ENCODE data around the gene CRTAP. TPM values are rescaled to one million over a fixed set of nuclear protein-coding genes. Genes with fewer than 3 reads are reported as not detected.

The CRTAP gene
- total RNA-seq, 1 experiment from 2014 or later, result 179 TPM

DNA sequence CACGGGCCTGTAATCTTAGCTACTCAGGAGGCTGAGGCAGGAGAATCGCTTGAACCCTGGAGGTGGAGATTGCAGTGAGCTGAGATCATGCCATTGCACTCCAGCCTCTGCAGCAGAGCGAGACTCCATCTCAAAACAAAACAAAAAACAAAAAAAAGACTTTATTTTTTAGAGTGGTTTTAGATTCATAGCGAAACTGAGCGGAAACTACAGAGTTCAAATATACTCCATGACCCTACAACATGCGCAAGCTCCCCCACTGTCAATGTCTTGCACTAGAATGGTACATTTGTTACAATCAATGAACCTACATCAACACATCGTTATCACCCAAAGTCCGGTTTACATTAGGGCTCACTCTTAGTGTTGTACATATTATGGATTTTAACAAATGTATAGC, 2.2 kb upstream of the CRTAP start:
- Mint-ChIP-seq H3K36me3 (ENCODE audit: insufficient read depth, unreplicated experiment) (no peaks in the 10 kb centered on the region), H3K4me1 (ENCODE audit: insufficient read depth, unreplicated experiment) (peaks cover 6% of the 10 kb centered on the region), H3K27ac (ENCODE audit: low read depth, unreplicated experiment) (no peak overlapping the region), H3K27me3 (ENCODE audit: insufficient read depth, unreplicated experiment) (no peaks in the 10 kb centered on the region), H3K4me3 (ENCODE audit: unreplicated experiment) (no peak overlapping the region), H3K9me3 (ENCODE audit: unreplicated experiment) (no peaks in the 10 kb centered on the region)
- POLR2A ChIA-PET, result interaction anchor here (0.9 to 1.2 kb wide), 2 partner anchors 14 to 323 kb away, joined by 3 to 4 read pairs; no protein-coding TSS in a partner anchor
- CTCF ChIA-PET, result interaction anchor here (0.7 to 1.6 kb wide), 3 partner anchors 14 to 261 kb away, joined by 3 to 5 read pairs (median 4); no protein-coding TSS in a partner anchor
- intact Hi-C loops (cut with micrococcal nuclease), result no loop called here
- TF ChIP-seq, protein P1, sequence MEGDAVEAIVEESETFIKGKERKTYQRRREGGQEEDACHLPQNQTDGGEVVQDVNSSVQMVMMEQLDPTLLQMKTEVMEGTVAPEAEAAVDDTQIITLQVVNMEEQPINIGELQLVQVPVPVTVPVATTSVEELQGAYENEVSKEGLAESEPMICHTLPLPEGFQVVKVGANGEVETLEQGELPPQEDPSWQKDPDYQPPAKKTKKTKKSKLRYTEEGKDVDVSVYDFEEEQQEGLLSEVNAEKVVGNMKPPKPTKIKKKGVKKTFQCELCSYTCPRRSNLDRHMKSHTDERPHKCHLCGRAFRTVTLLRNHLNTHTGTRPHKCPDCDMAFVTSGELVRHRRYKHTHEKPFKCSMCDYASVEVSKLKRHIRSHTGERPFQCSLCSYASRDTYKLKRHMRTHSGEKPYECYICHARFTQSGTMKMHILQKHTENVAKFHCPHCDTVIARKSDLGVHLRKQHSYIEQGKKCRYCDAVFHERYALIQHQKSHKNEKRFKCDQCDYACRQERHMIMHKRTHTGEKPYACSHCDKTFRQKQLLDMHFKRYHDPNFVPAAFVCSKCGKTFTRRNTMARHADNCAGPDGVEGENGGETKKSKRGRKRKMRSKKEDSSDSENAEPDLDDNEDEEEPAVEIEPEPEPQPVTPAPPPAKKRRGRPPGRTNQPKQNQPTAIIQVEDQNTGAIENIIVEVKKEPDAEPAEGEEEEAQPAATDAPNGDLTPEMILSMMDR (IDR thresholded peaks at IDR 0.05; ENCODE audit: unreplicated experiment), result no peak
- BruUV-seq (replicated peaks), result no TSS peak
- no peak for DNase-seq (ENCODE audit: unreplicated experiment)

DNA sequence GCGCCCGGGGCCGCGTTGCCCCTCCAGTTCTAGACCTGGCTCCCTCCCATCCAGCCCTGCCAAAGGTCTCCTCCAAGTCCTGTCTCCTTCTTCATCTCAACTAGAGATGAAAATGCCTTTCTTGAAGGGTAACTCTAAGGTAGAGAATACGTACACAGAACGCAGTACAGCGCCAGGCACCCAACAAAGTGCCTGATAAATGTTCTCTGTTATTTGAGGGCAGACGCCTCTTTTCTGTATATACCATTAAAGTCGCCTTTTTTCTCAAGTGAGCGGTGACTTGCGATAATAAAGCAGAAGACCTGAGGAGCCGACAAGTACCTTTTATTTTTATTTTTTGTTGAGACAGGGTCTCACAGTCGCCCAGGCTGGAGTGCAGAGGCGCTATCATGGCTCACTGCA, 809 bp downstream of the CRTAP start:
- BruUV-seq (replicated peaks), result no TSS peak
- TF ChIP-seq, protein P1 (IDR thresholded peaks at IDR 0.05; ENCODE audit: unreplicated experiment), result no peak
- Mint-ChIP-seq H3K4me3 (ENCODE audit: unreplicated experiment) (peak overlapping the region; percentile 83), H3K36me3 (ENCODE audit: insufficient read depth, unreplicated experiment) (peaks cover 16% of the 10 kb centered on the region), H3K27ac (ENCODE audit: low read depth, unreplicated experiment) (peak overlapping the region; percentile 79), H3K9me3 (ENCODE audit: unreplicated experiment) (no peaks in the 10 kb centered on the region), H3K27me3 (ENCODE audit: insufficient read depth, unreplicated experiment) (no peaks in the 10 kb centered on the region), H3K4me1 (ENCODE audit: insufficient read depth, unreplicated experiment) (peaks cover 36% of the 10 kb centered on the region)
- ChIA-PET POLR2A (interaction anchor here (0.8 to 4.3 kb wide), 11 partner anchors 15 to 324 kb away, joined by 3 to 31 read pairs (median 4); partner anchors contain the start of genes FBXL2, GLB1 and TMPPE), CTCF (interaction anchor here (1.4 to 3.9 kb wide), 4 partner anchors 15 to 258 kb away, joined by 4 to 20 read pairs (median 11); no protein-coding TSS in a partner anchor)
- DNase-seq (ENCODE audit: unreplicated experiment), result no peak
- intact Hi-C loops (cut with micrococcal nuclease), result loop anchor here (2.0 kb wide), 1 partner anchor 18 kb away; the partner anchor contains the start of genes GLB1 and TMPPE

DNA sequence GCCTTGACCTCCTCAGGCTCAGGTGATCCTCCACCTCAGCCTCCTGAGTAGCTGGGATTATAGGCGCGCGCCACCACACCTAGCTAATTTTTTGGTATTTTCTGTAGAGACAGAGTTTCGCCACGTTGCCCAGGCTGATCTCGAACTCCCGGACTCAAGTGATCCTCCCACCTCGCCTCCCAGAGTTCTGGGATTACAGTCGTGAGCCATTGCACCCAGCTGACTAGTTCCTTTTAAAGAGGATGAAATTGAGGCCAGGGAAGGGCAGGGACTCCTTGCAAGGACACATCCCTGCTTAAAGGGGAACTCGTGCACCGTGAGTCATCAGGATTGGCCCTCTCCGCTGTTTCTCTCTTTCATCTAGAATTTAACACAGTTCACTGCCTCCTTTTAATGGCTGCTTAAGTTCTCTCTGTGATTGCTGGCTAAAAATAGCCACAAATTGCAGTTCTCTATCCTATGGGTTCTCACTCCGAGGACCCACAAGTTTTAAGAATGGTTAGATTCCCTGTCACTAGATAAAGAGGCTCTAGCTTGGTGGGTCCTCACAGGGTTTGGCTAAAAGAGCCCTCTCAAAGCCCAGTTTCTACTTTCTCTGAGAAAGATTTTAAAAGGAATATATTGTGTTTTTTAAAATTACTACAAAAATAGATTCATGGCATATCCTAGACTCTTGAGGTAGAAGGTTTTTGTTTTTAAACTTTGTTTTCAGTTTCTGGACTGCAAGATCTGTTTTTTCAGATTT, 1.4 kb downstream of the CRTAP start:
- H3K9me3 Mint-ChIP-seq (ENCODE audit: unreplicated experiment), result no peaks in the 10 kb centered on the region
- intact Hi-C loops (cut with micrococcal nuclease), result loop anchor here (2.0 kb wide), 1 partner anchor 18 kb away; the partner anchor contains the start of genes GLB1 and TMPPE
- DNase-seq (ENCODE audit: unreplicated experiment), result peak; percentile 91
- H3K27me3 Mint-ChIP-seq (ENCODE audit: insufficient read depth, unreplicated experiment), result no peaks in the 10 kb centered on the region
- H3K4me3 Mint-ChIP-seq (ENCODE audit: unreplicated experiment), result peak overlapping the region; percentile 83
- TF ChIP-seq, protein P1 (IDR thresholded peaks at IDR 0.05; ENCODE audit: unreplicated experiment), result no peak
- BruUV-seq (replicated peaks), result TSS peak; percentile 54
- ChIA-PET CTCF (interaction anchor here (0.6 to 3.9 kb wide), 8 partner anchors 14 to 379 kb away, joined by 3 to 20 read pairs (median 4); no protein-coding TSS in a partner anchor), POLR2A (interaction anchor here (0.8 to 4.3 kb wide), 13 partner anchors 10 to 323 kb away, joined by 3 to 31 read pairs (median 4); partner anchors contain the start of genes FBXL2, GLB1 and TMPPE)
- H3K36me3 Mint-ChIP-seq (ENCODE audit: insufficient read depth, unreplicated experiment), result peaks cover 22% of the 10 kb centered on the region
- H3K4me1 Mint-ChIP-seq (ENCODE audit: insufficient read depth, unreplicated experiment), result peaks cover 38% of the 10 kb centered on the region
- H3K27ac Mint-ChIP-seq (ENCODE audit: low read depth, unreplicated experiment), result peak overlapping the region; percentile 79

DNA sequence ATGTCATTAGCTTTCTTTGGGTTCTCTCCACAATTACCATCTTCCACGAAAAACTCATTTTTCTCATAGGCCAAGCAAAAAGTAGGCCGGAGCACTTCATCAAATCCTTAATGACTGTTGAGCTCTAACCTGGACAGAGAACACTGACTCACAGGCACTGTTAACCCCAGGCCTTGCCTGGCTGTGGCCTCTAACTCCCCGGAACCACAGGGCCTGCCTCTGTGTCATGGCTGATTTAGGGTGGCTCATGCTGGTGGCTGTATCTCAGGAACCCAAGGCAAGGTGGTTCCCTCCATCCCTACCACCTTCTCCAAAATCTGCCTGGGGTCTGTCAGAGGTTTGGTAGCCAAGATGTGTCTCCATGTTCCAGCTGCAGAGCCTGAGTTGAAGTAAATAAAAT, 3.6 kb downstream of the CRTAP start:
- POLR2A ChIA-PET, result interaction anchor here (0.7 to 3.1 kb wide), 2 partner anchors 14 to 241 kb away, joined by 3 to 13 read pairs; no protein-coding TSS in a partner anchor
- DNase-seq (ENCODE audit: unreplicated experiment), result no peak

More for the DNA sequence above, 3.6 kb downstream of the CRTAP start:
- peaks cover 44% of the 10 kb centered on the region for H3K36me3 Mint-ChIP-seq (ENCODE audit: insufficient read depth, unreplicated experiment)
- TF ChIP-seq, protein P1 (IDR thresholded peaks at IDR 0.05; ENCODE audit: unreplicated experiment), result no peak
- no peak overlapping the region for H3K4me3 Mint-ChIP-seq (ENCODE audit: unreplicated experiment)
- intact Hi-C loops (cut with micrococcal nuclease), result no loop called here
- peak overlapping the region; percentile 6 for H3K27ac Mint-ChIP-seq (ENCODE audit: low read depth, unreplicated experiment)
- H3K4me1 Mint-ChIP-seq (ENCODE audit: insufficient read depth, unreplicated experiment), result peaks cover 38% of the 10 kb centered on the region
- CTCF ChIA-PET, result interaction anchor here (1.4 to 3.9 kb wide), 2 partner anchors 14 to 43 kb away, joined by 3 to 20 read pairs; no protein-coding TSS in a partner anchor
- H3K27me3 Mint-ChIP-seq (ENCODE audit: insufficient read depth, unreplicated experiment), result no peaks in the 10 kb centered on the region
- no peaks in the 10 kb centered on the region for H3K9me3 Mint-ChIP-seq (ENCODE audit: unreplicated experiment)
- BruUV-seq (replicated peaks), result no TSS peak

All from MCF 10A (cell line).